ENCODE data around the gene MRPS21. TPM values are rescaled to one million over a fixed set of nuclear protein-coding genes. Genes with fewer than 3 reads are reported as not detected.

Gene MRPS21
- total RNA-seq, 1 donor: 30.7 TPM

DNA sequence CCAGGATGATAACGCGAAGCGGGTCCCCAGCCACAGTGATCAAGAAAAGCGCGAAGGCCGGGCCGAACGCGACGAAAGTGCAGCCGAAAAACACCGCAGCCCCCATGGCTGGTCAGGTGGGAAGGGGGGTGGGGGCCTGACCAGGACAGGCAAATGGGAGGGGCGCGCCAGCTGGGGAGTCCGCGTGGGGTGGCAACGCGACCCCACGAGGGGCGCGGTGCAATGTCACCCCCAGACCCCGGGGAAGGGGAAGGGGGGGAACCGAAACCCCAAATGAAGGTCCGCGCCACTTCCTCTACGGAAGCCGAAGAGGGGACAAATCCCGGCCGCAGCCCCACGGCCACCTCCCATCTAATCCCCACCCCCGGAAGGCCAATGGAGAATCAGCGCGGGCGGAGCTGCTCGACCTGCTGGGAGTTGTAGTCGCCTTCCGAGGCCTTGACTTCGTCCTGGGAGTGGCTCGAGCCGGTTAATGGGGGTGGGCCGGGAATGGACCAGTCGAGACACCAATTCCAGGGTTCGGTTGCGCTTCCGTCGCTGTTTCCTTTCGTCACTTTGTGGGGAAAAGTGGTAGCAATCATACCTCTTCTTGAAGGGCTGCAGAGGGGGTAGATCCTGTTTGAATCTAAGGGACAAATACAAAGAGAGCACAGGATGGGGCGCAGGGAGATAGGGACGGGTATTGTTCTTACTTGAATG lies 24.8 kb upstream of the MRPS21 start, which contains the start of gene APH1A:
APH1A (minus strand) TSS at position 312 of the 699 bp plus-strand sequence; CDS start at position 106, 206 bp downstream.
- H3K4me3 ChIP-seq (ENCODE audit: low read depth, low read length): peak within 1 kb of the TSS; percentile 78
- TF ChIP-seq, protein P1, sequence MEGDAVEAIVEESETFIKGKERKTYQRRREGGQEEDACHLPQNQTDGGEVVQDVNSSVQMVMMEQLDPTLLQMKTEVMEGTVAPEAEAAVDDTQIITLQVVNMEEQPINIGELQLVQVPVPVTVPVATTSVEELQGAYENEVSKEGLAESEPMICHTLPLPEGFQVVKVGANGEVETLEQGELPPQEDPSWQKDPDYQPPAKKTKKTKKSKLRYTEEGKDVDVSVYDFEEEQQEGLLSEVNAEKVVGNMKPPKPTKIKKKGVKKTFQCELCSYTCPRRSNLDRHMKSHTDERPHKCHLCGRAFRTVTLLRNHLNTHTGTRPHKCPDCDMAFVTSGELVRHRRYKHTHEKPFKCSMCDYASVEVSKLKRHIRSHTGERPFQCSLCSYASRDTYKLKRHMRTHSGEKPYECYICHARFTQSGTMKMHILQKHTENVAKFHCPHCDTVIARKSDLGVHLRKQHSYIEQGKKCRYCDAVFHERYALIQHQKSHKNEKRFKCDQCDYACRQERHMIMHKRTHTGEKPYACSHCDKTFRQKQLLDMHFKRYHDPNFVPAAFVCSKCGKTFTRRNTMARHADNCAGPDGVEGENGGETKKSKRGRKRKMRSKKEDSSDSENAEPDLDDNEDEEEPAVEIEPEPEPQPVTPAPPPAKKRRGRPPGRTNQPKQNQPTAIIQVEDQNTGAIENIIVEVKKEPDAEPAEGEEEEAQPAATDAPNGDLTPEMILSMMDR (IDR thresholded peaks at IDR 0.05; ENCODE audit: insufficient read depth, low read depth, low read length): no peak
- DNase-seq (ENCODE audit: low read depth): peak; percentile 97

DNA sequence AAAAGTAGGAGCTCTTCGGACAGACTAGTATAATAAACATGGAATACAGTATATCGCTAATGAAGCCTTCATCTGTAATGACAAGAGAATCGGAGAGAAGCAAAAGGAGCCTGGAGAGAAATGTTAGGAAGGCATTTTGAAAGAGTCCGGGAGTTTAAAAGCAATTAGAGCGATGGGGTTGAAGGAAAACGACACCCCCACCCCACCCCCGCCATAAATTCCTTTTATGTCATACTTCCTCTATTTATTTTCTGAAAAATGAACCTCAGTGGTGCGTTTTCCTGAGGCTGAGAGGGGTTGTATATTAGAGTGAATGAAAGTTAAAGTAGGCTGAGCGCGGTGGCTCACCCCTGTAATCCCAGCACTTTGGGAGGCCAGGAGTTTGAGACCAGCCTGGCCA lies 24.2 kb upstream of the MRPS21 start:
- TF ChIP-seq, protein P1 (IDR thresholded peaks at IDR 0.05; ENCODE audit: insufficient read depth, low read depth, low read length): no peak
- peak overlapping the region; percentile 78 for H3K4me3 ChIP-seq (ENCODE audit: low read depth, low read length)
- DNase-seq (ENCODE audit: low read depth): no peak

DNA sequence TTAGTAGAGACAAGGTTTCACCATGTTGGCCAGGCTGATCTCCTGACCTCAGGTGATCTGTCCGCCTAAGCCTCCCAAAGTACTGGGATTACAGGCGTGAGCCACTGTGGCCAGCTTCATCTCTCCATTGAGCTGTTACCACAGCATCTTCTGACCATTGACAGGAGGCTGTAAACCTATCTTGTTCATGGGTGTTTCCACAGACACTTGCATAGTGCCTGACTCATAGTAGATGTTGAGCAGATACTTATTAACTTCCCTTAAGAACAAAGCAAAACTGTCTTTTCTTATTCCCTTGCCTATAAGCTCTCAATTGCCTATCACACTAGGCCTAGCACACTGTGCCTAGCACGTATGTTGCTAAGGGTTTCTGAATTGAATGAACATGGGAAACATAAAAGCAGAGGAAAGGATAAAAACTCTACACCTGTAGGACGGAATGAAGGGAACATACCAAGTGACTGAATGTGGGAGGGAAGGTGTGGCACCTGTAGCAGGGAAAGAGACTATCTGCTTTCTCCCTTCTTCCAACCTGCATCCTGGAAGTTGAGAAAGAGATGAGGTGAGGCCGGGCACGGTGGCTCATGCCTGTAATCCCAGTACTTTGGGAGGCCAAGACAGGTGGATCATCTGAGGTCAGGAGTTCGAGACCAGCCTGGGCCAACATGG lies 22.2 kb upstream of the MRPS21 start:
- DNase-seq (ENCODE audit: low read depth): no peak

DNA sequence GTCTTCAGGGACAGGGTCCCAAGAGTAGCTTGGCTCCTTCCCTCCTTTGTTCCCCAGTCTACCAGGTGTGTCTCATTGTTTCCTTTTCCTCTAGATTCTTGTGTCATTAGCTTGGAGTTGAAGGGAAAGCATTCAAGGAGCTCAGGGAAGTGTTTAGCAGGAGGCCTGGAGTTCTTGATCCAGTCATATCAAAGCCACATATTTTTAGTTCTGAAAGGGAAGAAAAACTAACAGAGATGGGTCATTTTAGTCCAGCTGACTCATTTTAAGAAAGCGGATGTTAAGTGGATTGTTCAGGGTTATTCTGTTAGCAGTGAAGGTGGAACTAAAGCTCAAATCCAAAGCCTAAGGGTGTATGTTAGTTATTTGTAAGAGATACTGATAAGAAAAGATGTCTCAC lies 20.4 kb upstream of the MRPS21 start:
- DNase-seq (ENCODE audit: low read depth): no peak
- H3K4me3 ChIP-seq (ENCODE audit: low read depth, low read length): no peak overlapping the region
- TF ChIP-seq, protein P1 (IDR thresholded peaks at IDR 0.05; ENCODE audit: insufficient read depth, low read depth, low read length): no peak

More for the DNA sequence above, 22.2 kb upstream of the MRPS21 start:
- no peak overlapping the region for H3K4me3 ChIP-seq (ENCODE audit: low read depth, low read length)
- TF ChIP-seq, protein P1 (IDR thresholded peaks at IDR 0.05; ENCODE audit: insufficient read depth, low read depth, low read length): no peak

DNA sequence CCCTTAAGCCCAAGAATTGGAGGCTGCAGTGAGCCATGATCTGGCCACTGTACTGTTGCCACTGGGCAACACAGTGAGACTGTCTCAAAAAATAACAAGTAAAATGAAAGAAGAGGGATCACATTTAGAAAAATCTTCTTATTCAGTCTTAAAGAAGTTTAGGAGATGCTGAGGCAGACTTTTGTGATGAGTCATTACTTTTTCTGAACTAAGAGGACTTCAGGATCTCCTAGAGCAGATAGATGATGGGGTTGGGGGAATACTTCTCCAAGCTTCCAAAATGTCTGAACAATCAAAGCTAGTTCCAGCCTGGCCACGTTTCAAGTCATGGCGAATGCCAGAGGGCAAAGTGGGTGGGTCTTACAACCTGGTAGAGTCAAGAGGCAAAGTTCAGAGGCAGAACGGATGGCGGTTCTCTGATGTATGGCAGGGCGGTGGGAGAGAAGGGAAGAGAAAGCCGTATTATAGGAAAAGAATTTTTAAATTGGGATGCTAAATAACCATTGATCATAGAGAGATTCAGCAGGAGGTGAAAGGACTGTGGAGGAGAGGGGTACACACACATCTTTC lies 13.4 kb upstream of the MRPS21 start:
- H3K4me3 ChIP-seq (ENCODE audit: low read depth, low read length): no peak overlapping the region
- TF ChIP-seq, protein P1 (IDR thresholded peaks at IDR 0.05; ENCODE audit: insufficient read depth, low read depth, low read length): no peak
- DNase-seq (ENCODE audit: low read depth): no peak

DNA sequence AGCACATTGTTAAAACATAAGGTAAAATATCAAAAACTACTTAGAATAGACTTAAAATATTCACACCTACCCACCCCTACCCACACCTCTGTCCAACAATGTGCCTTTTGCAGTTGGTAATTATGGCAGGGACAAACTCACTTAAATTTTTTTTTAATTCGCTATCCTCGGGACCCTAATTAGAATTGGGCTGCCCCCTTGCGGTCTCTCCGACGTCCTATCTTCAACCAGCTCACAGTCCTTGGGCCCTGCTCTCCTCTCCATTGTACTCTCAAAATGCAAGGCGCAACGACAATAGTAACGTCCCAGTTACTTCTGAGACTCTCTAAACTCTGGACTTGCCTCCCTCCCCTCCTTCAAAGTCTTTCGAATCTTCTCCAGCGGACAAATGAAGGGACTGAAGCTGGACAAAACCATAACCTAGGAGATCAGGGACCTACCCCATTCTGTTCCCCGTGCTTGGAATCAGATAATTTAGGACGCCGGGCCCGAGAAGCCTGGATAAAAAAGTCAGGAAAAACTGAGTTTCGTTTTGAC lies 12.4 kb upstream of the MRPS21 start:
- peak; percentile 77 for DNase-seq (ENCODE audit: low read depth)
- H3K4me3 ChIP-seq (ENCODE audit: low read depth, low read length): peak overlapping the region; percentile 65
- TF ChIP-seq, protein P1 (IDR thresholded peaks at IDR 0.05; ENCODE audit: insufficient read depth, low read depth, low read length): peak; percentile 73

Measured in fibroblast of villous mesenchyme (primary cell).